ENCODE data around the gene ANKAR.
"Not testable (repeated sequence)": the region's sequence is repeated elsewhere in the genome, so short reads cannot be mapped to it uniquely, and the experiment has no call there.

ANKAR gene

DNA sequence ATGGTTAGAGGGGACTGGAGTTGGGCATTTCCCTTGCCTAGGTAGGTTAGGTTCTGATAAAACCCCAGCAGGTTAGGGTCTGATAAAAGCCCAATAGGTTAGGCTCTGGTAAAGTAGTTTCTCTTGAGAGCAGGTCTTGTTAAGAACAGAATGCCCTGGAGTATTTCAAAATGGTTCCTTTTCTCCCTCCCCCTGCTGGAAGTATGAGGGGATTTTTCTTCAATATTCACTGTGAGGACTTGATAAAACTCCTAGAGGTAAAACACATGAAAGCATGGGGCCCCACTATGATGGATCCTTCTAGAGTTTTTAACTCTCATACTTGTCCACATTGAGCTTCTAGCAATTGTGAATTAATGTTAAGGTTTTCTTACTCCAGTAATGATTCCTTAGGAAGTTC, 27.6 kb downstream of the ANKAR start:
- peak; percentile 2 for DNase-seq (ENCODE audit: low read depth, low spot score)

DNA sequence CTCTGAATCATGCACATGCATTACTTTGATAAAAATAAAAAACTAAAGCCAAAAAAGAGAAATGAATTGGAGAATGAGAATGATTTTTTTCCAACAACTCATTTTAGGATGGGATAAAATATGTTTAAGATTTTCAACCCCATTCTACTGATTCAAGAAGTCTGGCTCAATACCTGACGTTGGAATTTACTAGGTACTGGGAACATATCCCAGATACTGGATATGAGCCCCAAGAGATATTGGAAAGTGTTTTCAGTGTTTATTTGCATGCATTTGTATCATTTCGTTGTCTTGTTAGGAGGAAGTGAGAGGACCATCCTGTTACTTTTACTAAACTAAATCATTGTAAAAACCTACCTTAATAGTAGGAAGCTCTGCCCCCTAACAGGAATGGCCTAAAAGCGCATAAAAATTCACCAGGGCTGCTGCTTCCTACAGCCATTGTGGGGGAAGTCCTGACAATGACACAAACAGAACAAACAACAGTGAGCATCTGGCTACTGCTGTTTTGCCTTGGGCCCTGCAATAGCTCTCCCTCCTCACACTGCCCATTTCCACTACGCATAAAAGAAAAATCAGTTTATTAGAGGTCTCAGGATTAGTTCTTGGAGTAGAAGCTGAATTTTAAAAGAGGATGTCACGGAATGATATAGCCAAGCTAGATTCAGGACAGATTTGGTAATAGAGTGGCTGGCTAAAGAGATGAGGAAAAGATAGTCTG, 35.2 kb downstream of the ANKAR start:
- DNase-seq (ENCODE audit: low read depth, low spot score) = no peak

DNA sequence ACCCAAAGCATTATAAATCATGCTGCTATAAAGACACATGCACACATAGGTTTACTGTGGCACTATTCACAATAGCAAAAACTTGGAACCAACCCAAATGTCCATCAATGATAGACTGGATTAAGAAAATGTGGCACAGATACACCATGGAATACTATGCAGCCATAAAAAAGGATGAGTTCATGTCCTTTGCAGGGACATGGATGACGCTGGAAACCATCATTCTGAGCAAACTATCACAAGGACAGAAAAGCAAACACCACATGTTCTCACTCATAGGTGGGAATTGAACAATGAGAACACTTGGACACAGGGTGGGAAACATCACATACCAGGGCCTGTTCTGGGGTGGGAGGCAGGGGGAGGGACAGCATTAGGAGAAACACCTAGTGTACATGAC, 43.1 kb downstream of the ANKAR start:
- not testable (repeated sequence) for DNase-seq (ENCODE audit: low read depth, low spot score)

DNA sequence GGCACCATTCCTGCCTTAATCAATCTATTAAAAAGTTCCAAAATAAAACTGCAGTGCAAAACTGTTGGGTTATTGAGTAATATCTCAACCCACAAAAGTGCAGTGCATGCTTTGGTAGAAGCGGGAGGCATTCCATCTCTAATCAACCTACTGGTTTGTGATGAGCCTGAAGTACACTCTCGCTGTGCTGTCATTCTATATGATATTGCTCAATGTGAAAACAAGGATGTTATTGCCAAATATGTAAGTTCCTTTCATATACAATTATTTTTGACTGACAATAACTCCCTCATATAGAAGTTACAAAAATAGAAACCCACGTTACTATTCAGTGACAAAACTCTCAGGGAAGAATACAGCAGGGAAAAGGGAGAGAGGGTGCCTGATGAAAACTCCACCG, 45.1 kb downstream of the ANKAR start:
- DNase-seq (ENCODE audit: low read depth, low spot score) = no peak

DNA sequence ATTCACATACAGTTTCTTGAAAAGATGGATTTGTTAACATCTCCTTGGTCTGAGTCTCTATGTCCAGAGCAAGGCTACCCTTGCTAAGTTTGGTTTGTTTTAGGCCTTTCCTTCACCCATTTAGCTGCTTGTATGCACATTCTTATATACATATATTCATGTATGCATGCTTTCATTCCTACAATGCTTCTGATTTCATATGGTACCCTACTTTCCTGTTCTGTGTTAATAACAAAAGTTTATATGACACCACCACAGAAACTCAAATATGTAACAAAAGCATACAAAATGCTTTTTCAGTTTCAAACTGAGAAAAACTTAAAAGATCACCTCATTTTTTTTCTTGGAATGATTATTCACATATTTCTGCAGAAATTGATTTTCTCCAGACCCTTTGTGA, 48.7 kb downstream of the ANKAR start:
- no peak for DNase-seq (ENCODE audit: low read depth, low spot score)

Measured in ELF-1 (cell line).